ENCODE results near the gene DAP. TPM values are rescaled to one million over a fixed set of nuclear protein-coding genes. Genes with fewer than 3 reads are reported as not detected.

Gene DAP
- total and polyA plus RNA-seq, 10 donors, result 29.4 to 111 (median 65.2) TPM

GRCh38 chr5:10705747-10706146 lies 55.3 kb downstream of the DAP start:
- H3K36me3 ChIP-seq, result peaks cover 0 to 42% (median 0%) of the 10 kb centered on the region in 6 donors
- no peak for DNase-seq
- H3K4me1 ChIP-seq, result peaks cover 7 to 58% (median 22%) of the 10 kb centered on the region in 6 donors
- no peaks in the 10 kb centered on the region for H3K9me3 ChIP-seq
- H3K4me3 ChIP-seq, result no peak overlapping the region
- WGBS, 5 donors, result 95 to 100% (median 97%) methylated on average over 2 of the region's 2 CpGs
- no peak overlapping the region for H3K27ac ChIP-seq
- H3K27me3 ChIP-seq (replicated peaks in 1 of 7), result no peaks in the 10 kb centered on the region
- intact Hi-C loops (cut with DNase I; ENCODE audit: low total_unique reads), result no loop called here
- TF ChIP-seq POLR2AphosphoS5 (IDR thresholded peaks at IDR 0.05) (no peak), POLR2A (IDR thresholded peaks at IDR 0.05) (no peak)
- TF ChIP-seq, protein P1, sequence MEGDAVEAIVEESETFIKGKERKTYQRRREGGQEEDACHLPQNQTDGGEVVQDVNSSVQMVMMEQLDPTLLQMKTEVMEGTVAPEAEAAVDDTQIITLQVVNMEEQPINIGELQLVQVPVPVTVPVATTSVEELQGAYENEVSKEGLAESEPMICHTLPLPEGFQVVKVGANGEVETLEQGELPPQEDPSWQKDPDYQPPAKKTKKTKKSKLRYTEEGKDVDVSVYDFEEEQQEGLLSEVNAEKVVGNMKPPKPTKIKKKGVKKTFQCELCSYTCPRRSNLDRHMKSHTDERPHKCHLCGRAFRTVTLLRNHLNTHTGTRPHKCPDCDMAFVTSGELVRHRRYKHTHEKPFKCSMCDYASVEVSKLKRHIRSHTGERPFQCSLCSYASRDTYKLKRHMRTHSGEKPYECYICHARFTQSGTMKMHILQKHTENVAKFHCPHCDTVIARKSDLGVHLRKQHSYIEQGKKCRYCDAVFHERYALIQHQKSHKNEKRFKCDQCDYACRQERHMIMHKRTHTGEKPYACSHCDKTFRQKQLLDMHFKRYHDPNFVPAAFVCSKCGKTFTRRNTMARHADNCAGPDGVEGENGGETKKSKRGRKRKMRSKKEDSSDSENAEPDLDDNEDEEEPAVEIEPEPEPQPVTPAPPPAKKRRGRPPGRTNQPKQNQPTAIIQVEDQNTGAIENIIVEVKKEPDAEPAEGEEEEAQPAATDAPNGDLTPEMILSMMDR (IDR thresholded peaks at IDR 0.05 in 8 of 11, conservative IDR thresholded peaks at IDR 0.05 in 3 of 11), result no peak

DNA sequence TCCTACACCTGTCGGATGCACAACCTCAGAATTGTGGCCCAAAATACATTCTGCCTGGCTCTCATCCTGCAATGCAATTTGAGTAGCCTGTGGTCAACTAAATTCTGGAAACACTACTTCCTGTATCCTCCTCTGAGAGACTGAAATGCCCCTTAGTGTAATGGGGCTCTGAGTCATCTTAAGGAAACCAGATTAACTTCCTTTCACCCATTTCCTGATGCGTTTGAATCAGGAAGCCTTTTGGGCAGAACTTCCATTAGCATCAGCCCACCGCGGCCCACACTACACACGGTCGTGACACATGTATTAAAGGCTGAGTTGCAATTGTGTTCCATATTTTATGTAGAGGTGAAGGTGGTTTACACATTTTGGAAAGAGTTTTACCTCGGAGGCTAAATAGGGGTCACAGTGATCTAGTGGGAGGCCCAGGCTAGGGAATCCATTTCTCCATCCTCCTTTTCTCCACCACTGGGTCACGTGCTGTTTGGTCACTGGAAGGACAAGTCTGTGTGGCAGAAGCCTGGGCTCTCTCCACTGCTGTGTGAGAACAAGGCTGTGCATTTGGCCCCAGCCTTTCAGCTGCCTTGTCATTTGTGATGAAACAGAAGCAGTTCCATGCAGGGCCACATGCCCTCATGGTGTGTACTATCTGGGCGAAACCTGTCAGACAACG lies 55.9 kb downstream of the DAP start:
- no peaks in the 10 kb centered on the region for H3K27me3 ChIP-seq (replicated peaks in 1 of 7)
- no peak for DNase-seq
- no peak overlapping the region for H3K4me3 ChIP-seq
- WGBS, 5 donors, result 37 to 50% (median 42%) methylated on average over 10 of the region's 10 CpGs
- H3K4me1 ChIP-seq, result peaks cover 7 to 65% (median 29%) of the 10 kb centered on the region in 6 donors
- H3K27ac ChIP-seq, result peak overlapping the region in 3 of 8 donors; percentile 26 to 55 (median 47)
- no peaks in the 10 kb centered on the region for H3K9me3 ChIP-seq
- H3K36me3 ChIP-seq, result peaks cover 0 to 40% (median 0%) of the 10 kb centered on the region in 6 donors
- intact Hi-C loops (cut with DNase I; ENCODE audit: low total_unique reads), result no loop called here
- TF ChIP-seq, protein P1 (IDR thresholded peaks at IDR 0.05 in 8 of 11, conservative IDR thresholded peaks at IDR 0.05 in 3 of 11), result no peak
- TF ChIP-seq POLR2AphosphoS5 (IDR thresholded peaks at IDR 0.05) (peak in 1 of 3 donors; percentile 15), POLR2A (IDR thresholded peaks at IDR 0.05) (no peak)

DNA sequence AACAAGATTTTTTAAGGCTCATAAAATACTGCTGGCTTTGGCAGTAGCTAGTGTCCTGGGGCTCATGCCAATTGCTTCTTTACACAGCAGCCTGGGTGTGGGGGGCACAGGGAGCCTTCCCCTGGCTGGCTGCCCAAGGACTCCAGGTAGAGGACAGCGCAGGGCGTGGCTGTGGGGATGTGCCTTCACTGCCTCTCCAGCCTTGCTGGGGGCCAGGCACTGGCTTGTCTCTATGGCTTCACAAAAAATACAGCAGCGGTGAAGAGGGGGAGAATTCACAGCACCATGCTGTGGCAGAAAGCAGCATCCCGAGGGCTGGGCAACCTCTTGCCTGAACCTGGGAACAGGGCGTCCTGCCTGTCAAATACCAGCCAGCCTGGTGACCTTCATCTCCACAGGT lies 57.4 kb downstream of the DAP start:
- H3K9me3 ChIP-seq, result no peaks in the 10 kb centered on the region
- TF ChIP-seq POLR2A (IDR thresholded peaks at IDR 0.05), result no peak
- TF ChIP-seq, protein P1 (IDR thresholded peaks at IDR 0.05 in 8 of 11, conservative IDR thresholded peaks at IDR 0.05 in 3 of 11), result no peak
- TF ChIP-seq POLR2AphosphoS5 (IDR thresholded peaks at IDR 0.05), result no peak
- no peak for DNase-seq
- no peak overlapping the region for H3K27ac ChIP-seq
- H3K36me3 ChIP-seq, result peaks cover 0 to 34% (median 0%) of the 10 kb centered on the region in 6 donors
- WGBS, 5 donors, result 88 to 99% (median 95%) methylated on average over 3 to 5 of the region's 5 CpGs
- H3K27me3 ChIP-seq (replicated peaks in 1 of 7), result no peaks in the 10 kb centered on the region
- intact Hi-C loops (cut with DNase I; ENCODE audit: low total_unique reads), result no loop called here
- H3K4me1 ChIP-seq, result peaks cover 7 to 79% (median 29%) of the 10 kb centered on the region in 6 donors
- no peak overlapping the region for H3K4me3 ChIP-seq

DNA sequence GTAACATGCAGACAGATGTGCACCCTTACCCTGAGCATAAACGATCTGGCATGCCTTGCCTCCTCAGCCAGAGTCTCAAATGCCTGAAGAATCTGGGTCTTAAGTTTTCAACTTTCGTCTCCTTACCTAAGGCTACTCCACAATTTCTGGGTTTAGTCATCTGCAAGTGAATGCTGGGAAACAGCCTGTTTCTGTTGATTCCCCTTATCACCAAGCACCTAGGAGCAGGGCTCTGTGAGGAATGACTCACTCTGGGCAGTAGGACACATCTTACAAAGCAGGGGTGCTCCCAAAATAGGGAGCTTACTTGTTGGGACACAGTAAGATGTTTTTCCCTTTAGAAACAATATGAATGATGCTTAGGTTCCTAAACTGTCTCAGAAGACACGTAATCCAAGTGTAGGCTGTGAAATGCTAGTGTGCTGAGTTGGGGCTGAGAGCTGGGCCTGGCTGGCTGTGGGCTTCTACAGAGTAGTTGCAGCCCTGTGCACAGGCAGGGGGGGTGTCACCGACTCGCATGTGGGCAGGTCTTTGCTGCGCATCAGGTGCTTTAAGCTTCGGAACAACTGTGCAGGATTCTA lies 58.0 kb downstream of the DAP start:
- TF ChIP-seq, protein P1 (IDR thresholded peaks at IDR 0.05 in 8 of 11, conservative IDR thresholded peaks at IDR 0.05 in 3 of 11), result no peak
- TF ChIP-seq POLR2A (IDR thresholded peaks at IDR 0.05), result no peak
- TF ChIP-seq POLR2AphosphoS5 (IDR thresholded peaks at IDR 0.05), result no peak
- Histone ChIP-seq H3K4me3 (no peak overlapping the region), H3K9me3 (no peaks in the 10 kb centered on the region), H3K36me3 (peaks cover 0 to 34% (median 0%) of the 10 kb centered on the region in 6 donors), H3K4me1 (peaks cover 7 to 84% (median 29%) of the 10 kb centered on the region in 6 donors), H3K27ac (no peak overlapping the region), H3K27me3 (replicated peaks in 1 of 7) (no peaks in the 10 kb centered on the region)
- WGBS, 5 donors, result 71 to 96% (median 86%) methylated on average over 7 of the region's 7 CpGs
- intact Hi-C loops (cut with DNase I; ENCODE audit: low total_unique reads), result no loop called here
- DNase-seq, result no peak

Data from spleen (tissue), 11 donors.